Small intestine (tissue), 7 donors: ENCODE results near the gene PVR. TPM values are rescaled to one million over a fixed set of nuclear protein-coding genes. Genes with fewer than 3 reads are reported as not detected.

Experiments used
- DNase-seq, 2 donors: peaks; one replicate each; pipeline versions ENCODE4 v3.0.0 to v3.0.0-alpha.2; 2013
- FAIRE-seq: peaks from 2 replicates; lab custom pipeline; 2012; peaks lifted over from hg19 to GRCh38; lab: Jason Lieb, UNC
- H3K27ac ChIP-seq, 3 donors: one replicate each; pipeline ENCODE4 v1.5.1; 2013; ENCODE audit warnings: low read length in 2 of 3, mild to moderate bottlenecking in 2 of 3, control low read depth in 1 of 3, inconsistent platforms in 1 of 3, low read depth in 1 of 3, moderate library complexity in 1 of 3
- H3K27me3 ChIP-seq, 3 donors: one replicate each; pipeline ENCODE4 v1.6.1; 2013; ENCODE audit warnings: low read length in 3 of 3, inconsistent platforms in 1 of 3; ENCODE audit not compliant: control insufficient read depth in 3 of 3, insufficient read depth in 3 of 3
- H3K36me3 ChIP-seq, 3 donors: one replicate each; pipeline ENCODE4 v1.6.1; 2013; ENCODE audit warnings: low read length in 3 of 3, inconsistent platforms in 1 of 3, low read depth in 1 of 3, mild to moderate bottlenecking in 1 of 3, moderate library complexity in 1 of 3; ENCODE audit not compliant: control insufficient read depth in 3 of 3, insufficient read depth in 2 of 3
- H3K4me1 ChIP-seq, 3 donors: one replicate each; pipeline ENCODE4 v1.6.1; 2013; ENCODE audit warnings: low read length in 2 of 3, inconsistent platforms in 1 of 3, low read depth in 1 of 3, mild to moderate bottlenecking in 1 of 3, moderate library complexity in 1 of 3; ENCODE audit not compliant: control insufficient read depth in 3 of 3, insufficient read depth in 2 of 3
- H3K4me3 ChIP-seq, 3 donors: one replicate each; pipeline ENCODE4 v1.5.1; 2013; ENCODE audit warnings: low read length in 3 of 3, control low read depth in 1 of 3, inconsistent platforms in 1 of 3, low read depth in 1 of 3, mild to moderate bottlenecking in 1 of 3, moderate library complexity in 1 of 3
- H3K9me3 ChIP-seq, 2 donors: one replicate each; pipeline ENCODE4 v1.6.1; 2013; ENCODE audit warnings: low read depth in 1 of 2, low read length in 1 of 2; ENCODE audit not compliant: control insufficient read depth in 2 of 2, insufficient read depth in 1 of 2
- WGBS, 3 donors: extraction: QIAGEN DNeasy Blood & Tissue Kit; methylation state at CpG; one replicate each; pipeline ENCODE4 v1.1.7; 2013; 5-methylcytosine and 5-hydroxymethylcytosine counted together
- polyA plus RNA-seq, 4 donors: library from polyadenylated mRNA; stranded (reverse) in 3 of 4; unstranded in 1 of 4; fragments of 200-250 nt in 3 of 4; fragments of 120-200 nt in 1 of 4; gene quantifications; one replicate each; pipeline versions ENCODE4 v1.2.1 to v1.2.3, GENCODE V29; 2013
- donor health status: healthy with polysubstance abuse.
- donor health status: control.
- donor health status: control.
- donor health status: Bipolar disorder and iron deficiency.
- donor health status: healthy.

The PVR gene
- polyA plus RNA-seq, 4 donors: 19.9 to 96.6 (median 24.1) TPM

- FAIRE-seq: no peak
- H3K27ac ChIP-seq: peak overlapping the region; percentile 62 to 95 (median 82)
These were observed 31.9 kb upstream of the PVR start for GRCh38 chr19:44611812-44612295.

GRCh38 chr19:44613295-44614178, 30.2 kb upstream of the PVR start, which contains the start of gene IGSF23:
Gene IGSF23 (plus strand): TSS chr19:44613563. CDS start chr19:44613646, 83 bp downstream.
- 17 to 64% (median 41%) methylated on average over 25 of the region's 25 CpGs for WGBS, 3 donors
- DNase-seq: peak; percentile 91 to 96
- Histone ChIP-seq H3K36me3 (peaks cover 0 to 10% (median 0%) of the 10 kb centered on the region in 3 donors), H3K27me3 (no peaks in the 10 kb centered on the region), H3K27ac (peak within 1 kb of the TSS; percentile 82 to 87 (median 87)), H3K4me3 (peak within 1 kb of the TSS in 2 of 3 donors; percentile 31 to 42), H3K9me3 (no peaks in the 10 kb centered on the region), H3K4me1 (peaks cover 0 to 73% (median 6%) of the 10 kb centered on the region in 3 donors)
- no peak for FAIRE-seq

More at GRCh38 chr19:44611812-44612295, 31.9 kb upstream of the PVR start:
- H3K4me1 ChIP-seq: peaks cover 0 to 80% (median 6%) of the 10 kb centered on the region in 3 donors
- no peaks in the 10 kb centered on the region for H3K36me3 ChIP-seq
- H3K9me3 ChIP-seq: no peaks in the 10 kb centered on the region
- 8 to 63% (median 36%) methylated on average over 2 of the region's 2 CpGs for WGBS, 3 donors
- no peaks in the 10 kb centered on the region for H3K27me3 ChIP-seq
- peak; percentile 89 to 94 for DNase-seq
- H3K4me3 ChIP-seq: no peak overlapping the region

- peak overlapping the region; percentile 10 to 87 (median 87) for H3K27ac ChIP-seq
- FAIRE-seq (no peak), DNase-seq (peak; percentile 39 to 52)
- peaks cover 0 to 3% of the 10 kb centered on the region in 2 donors for H3K9me3 ChIP-seq
- peak overlapping the region in 2 of 3 donors; percentile 31 to 42 for H3K4me3 ChIP-seq
- WGBS, 3 donors: 47 to 80% (median 62%) methylated on average over 10 of the region's 10 CpGs
- peaks cover 0 to 67% (median 6%) of the 10 kb centered on the region in 3 donors for H3K4me1 ChIP-seq
- H3K27me3 ChIP-seq: no peaks in the 10 kb centered on the region
- peaks cover 0 to 16% (median 0%) of the 10 kb centered on the region in 3 donors for H3K36me3 ChIP-seq
These were observed 29.4 kb upstream of the PVR start for GRCh38 chr19:44614313-44614712.

- Histone ChIP-seq H3K27ac (peak overlapping the region in 2 of 3 donors; percentile 53 to 87), H3K4me1 (peaks cover 0 to 58% (median 6%) of the 10 kb centered on the region in 3 donors), H3K4me3 (peak overlapping the region in 1 of 3 donors; percentile 30), H3K36me3 (peaks cover 0 to 22% (median 0%) of the 10 kb centered on the region in 3 donors), H3K27me3 (no peaks in the 10 kb centered on the region), H3K9me3 (peaks cover 0 to 3% of the 10 kb centered on the region in 2 donors)
- FAIRE-seq (no peak), DNase-seq (peak in 1 of 2 donors; percentile 56)
- 12 to 32% (median 17%) methylated on average over 5 of the region's 5 CpGs for WGBS, 3 donors
These were observed 27.9 kb upstream of the PVR start for GRCh38 chr19:44615863-44616247.

- FAIRE-seq: no peak
- no peak for DNase-seq
- peaks cover 0 to 27% (median 0%) of the 10 kb centered on the region in 3 donors for H3K36me3 ChIP-seq
- 66 to 79% (median 67%) methylated on average over 8 of the region's 8 CpGs for WGBS, 3 donors
- H3K4me1 ChIP-seq: peaks cover 0 to 47% (median 5%) of the 10 kb centered on the region in 3 donors
- peaks cover 0 to 3% of the 10 kb centered on the region in 2 donors for H3K9me3 ChIP-seq
- H3K27ac ChIP-seq: peak overlapping the region in 1 of 3 donors; percentile 50
- H3K4me3 ChIP-seq: no peak overlapping the region
- H3K27me3 ChIP-seq: no peaks in the 10 kb centered on the region
These were observed 26.4 kb upstream of the PVR start for GRCh38 chr19:44617110-44617880.

GRCh38 chr19:44618640-44619357, 24.9 kb upstream of the PVR start:
- H3K27ac ChIP-seq: no peak overlapping the region
- H3K27me3 ChIP-seq: no peaks in the 10 kb centered on the region
- H3K4me1 ChIP-seq: peaks cover 0 to 35% (median 0%) of the 10 kb centered on the region in 3 donors
- peaks cover 0 to 37% (median 0%) of the 10 kb centered on the region in 3 donors for H3K36me3 ChIP-seq
- 81 to 86% (median 82%) methylated on average over 7 of the region's 7 CpGs for WGBS, 3 donors
- DNase-seq (no peak), FAIRE-seq (no peak)
- H3K4me3 ChIP-seq: no peak overlapping the region
- H3K9me3 ChIP-seq: peaks cover 0 to 3% of the 10 kb centered on the region in 2 donors

GRCh38 chr19:44620667-44621066, 23.0 kb upstream of the PVR start:
- Histone ChIP-seq H3K9me3 (peaks cover 0 to 5% of the 10 kb centered on the region in 2 donors), H3K27me3 (no peaks in the 10 kb centered on the region), H3K27ac (peak overlapping the region in 1 of 3 donors; percentile 15), H3K4me3 (no peak overlapping the region), H3K4me1 (peaks cover 0 to 20% (median 0%) of the 10 kb centered on the region in 3 donors), H3K36me3 (peaks cover 0 to 50% (median 5%) of the 10 kb centered on the region in 3 donors)
- 76 to 87% (median 84%) methylated on average over 5 of the region's 5 CpGs for WGBS, 3 donors
- peak in 1 of 2 donors; percentile 46 for DNase-seq
- FAIRE-seq: no peak
